SH-SY5Y (cell line): ENCODE measurements around the gene ZFP57.

ENCODE experiments used
- GATA2 ChIP-seq: IDR thresholded peaks from 2 replicates; pipeline ENCODE4 v1.6.1; 2011; ENCODE audit warnings: mild to moderate bottlenecking, low read depth, low read length
- GATA3 ChIP-seq: IDR thresholded peaks from 2 replicates; pipeline ENCODE4 v1.6.1; 2011; ENCODE audit warnings: low read depth, mild to moderate bottlenecking, low read length, moderate library complexity

DNA sequence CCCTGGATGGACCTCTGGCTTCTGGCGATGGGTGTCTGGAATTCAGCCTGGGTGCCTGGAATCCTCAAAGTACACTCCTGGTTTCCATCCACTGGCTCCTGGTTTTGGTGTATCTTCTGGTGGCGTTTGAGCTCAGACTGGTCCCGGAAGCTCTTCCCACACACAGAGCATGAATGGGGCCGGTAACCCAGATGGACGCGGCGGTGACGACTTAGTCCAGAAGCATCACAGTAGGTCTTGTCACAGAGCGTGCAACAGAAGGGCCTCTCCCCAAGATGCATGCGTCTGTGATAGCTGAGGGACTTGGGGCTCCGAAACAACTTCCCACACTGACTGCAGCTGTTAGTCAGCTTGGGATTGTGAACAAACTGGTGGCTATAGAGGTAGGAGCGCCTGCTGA lies 7.8 kb downstream of the ZFP57 start:
- no peak for TF ChIP-seq GATA2
- TF ChIP-seq GATA3: no peak
